ENCODE results near the gene RBM15B.
A peak's percentile ranks its signal among the peaks of the same experiment; 100 is the strongest.
"Not testable (repeated sequence)": the region's sequence is repeated elsewhere in the genome, so short reads cannot be mapped to it uniquely, and the experiment has no call there.

The RBM15B gene

GRCh38 chr3:51379746-51380455 lies 11.2 kb upstream of the RBM15B start:
- DNase-seq = no peak

GRCh38 chr3:51380601-51381332 lies 10.3 kb upstream of the RBM15B start:
- no peak for DNase-seq

GRCh38 chr3:51381333-51381705 lies 9.8 kb upstream of the RBM15B start:
- DNase-seq = no peak

- DNase-seq = no peak
These were observed 8.9 kb upstream of the RBM15B start for GRCh38 chr3:51382076-51382745.

GRCh38 chr3:51382947-51383578 lies 8.0 kb upstream of the RBM15B start:
- no peak for DNase-seq

GRCh38 chr3:51384055-51384725 lies 6.9 kb upstream of the RBM15B start:
- peak in 1 of 2 donors; percentile 27 for DNase-seq

GRCh38 chr3:51384726-51385473 lies 6.2 kb upstream of the RBM15B start, which contains the start of gene MANF:
TSS of gene MANF (plus strand) at chr3:51385291. CDS start at chr3:51385343, 52 bp downstream.
- peak; percentile 98 for DNase-seq

GRCh38 chr3:51385621-51386091 lies 5.4 kb upstream of the RBM15B start:
- peak in 1 of 2 donors; percentile 18 for DNase-seq

- DNase-seq = no peak
These were observed 4.8 kb upstream of the RBM15B start for GRCh38 chr3:51386159-51386851.

- DNase-seq = no peak
These were observed 4.2 kb upstream of the RBM15B start for GRCh38 chr3:51386852-51387229.

- DNase-seq = not testable (repeated sequence)
These were observed 3.8 kb upstream of the RBM15B start for GRCh38 chr3:51387281-51387680.

GRCh38 chr3:51388286-51389029 lies 2.6 kb upstream of the RBM15B start:
- DNase-seq = no peak

- peak; percentile 57 to 65 for DNase-seq
These were observed 1.5 kb upstream of the RBM15B start for GRCh38 chr3:51389423-51390183.

- no peak for DNase-seq
These were observed 625 bp upstream of the RBM15B start for GRCh38 chr3:51390246-51391074.

GRCh38 chr3:51391566-51392354 lies 675 bp downstream of the RBM15B start:
- DNase-seq = peak; percentile 49 to 63

GRCh38 chr3:51392355-51393133 lies 1.5 kb downstream of the RBM15B start:
- DNase-seq = no peak

GRCh38 chr3:51393134-51393495 lies 2.0 kb downstream of the RBM15B start:
- no peak for DNase-seq

Data from CD4-positive, alpha-beta T cell treated with Interleukin-4 for 1 hour (primary cell).